ENCODE measurements around the gene CCNY.
"Not testable (repeated sequence)": the region's sequence is repeated elsewhere in the genome, so short reads cannot be mapped to it uniquely, and the experiment has no call there.

CCNY gene

GRCh38 chr10:35507519-35508109, 171.3 kb downstream of the CCNY start:
- no peak for DNase-seq (ENCODE audit: low spot score)
- no peak for FAIRE-seq

DNA sequence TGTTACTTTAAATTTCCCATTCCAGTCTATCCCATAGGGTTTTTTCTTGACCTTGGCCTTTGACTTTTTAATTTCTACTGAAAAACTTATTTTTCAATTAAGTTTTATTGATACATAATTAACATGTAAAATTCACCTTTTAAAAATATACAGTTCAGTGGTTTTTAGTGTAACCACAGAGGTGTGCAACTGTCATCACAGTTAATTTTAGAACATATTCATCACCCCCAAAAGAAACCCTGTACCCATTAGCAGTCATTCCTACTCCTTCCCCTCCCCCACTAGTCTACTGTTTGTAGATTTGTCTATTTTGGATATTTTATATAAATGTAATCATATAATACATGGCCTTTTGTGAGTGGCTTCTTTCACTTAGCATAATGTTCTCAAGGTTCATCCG, 172.3 kb downstream of the CCNY start:
- FAIRE-seq (no peak), DNase-seq (ENCODE audit: low spot score) (no peak)

DNA sequence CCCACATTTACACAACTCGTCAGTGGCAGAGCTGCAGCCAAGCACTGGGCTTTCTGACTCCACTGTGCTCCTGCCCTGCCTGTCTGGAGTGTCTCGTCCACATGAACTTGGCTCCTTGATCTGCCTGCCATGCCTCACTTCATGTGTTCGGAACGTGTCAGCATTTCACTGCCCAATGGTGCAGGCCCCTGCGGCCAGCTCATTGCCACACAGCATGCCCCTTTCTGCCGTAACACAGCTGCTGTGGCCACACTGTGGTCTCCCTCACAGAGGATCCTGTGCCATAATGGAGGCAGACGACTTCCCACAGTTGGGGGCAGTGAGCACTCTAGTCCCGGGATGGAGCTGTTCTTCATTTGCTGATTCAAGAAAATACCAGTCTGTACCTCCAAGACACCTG, 174.6 kb downstream of the CCNY start:
- DNase-seq (ENCODE audit: low spot score) (no peak), FAIRE-seq (no peak)

DNA sequence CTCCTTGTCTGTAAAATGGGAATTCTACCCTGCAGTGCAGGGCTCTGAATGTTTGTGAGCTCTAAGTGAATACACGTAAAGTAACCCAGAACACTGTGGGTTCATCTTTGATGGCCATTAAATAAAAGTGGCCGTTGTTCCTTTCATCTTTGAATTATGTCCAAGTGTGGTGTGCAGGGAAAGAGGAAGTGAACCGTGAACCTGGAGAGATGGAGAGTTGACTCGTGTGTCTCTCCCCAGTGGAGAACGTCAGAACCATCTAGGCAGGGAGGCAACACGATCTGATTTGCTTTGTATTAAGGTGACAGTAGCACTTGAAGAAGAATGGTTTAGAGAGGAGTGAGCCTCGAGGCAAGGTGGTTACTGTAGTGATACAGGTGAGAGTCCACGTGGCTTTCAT, 175.3 kb downstream of the CCNY start:
- DNase-seq (ENCODE audit: low spot score), result no peak

GRCh38 chr10:35516102-35516670, 179.9 kb downstream of the CCNY start:
- no peak for FAIRE-seq

More for the DNA sequence above, 175.3 kb downstream of the CCNY start:
- no peak for FAIRE-seq

GRCh38 chr10:35517431-35518181, 181.3 kb downstream of the CCNY start:
- no peak for DNase-seq (ENCODE audit: low spot score)
- FAIRE-seq, result no peak

More at GRCh38 chr10:35516102-35516670, 179.9 kb downstream of the CCNY start:
- DNase-seq (ENCODE audit: low spot score), result no peak

GRCh38 chr10:35518187-35518586, 181.9 kb downstream of the CCNY start:
- FAIRE-seq; DNase-seq (ENCODE audit: low spot score): not testable (repeated sequence)

- DNase-seq (ENCODE audit: low spot score) (no peak), FAIRE-seq (no peak)
These were observed 184.7 kb downstream of the CCNY start for GRCh38 chr10:35520996-35521395.

GRCh38 chr10:35523670-35524225, 187.4 kb downstream of the CCNY start:
- DNase-seq (ENCODE audit: low spot score) (no peak), FAIRE-seq (no peak)

DNA sequence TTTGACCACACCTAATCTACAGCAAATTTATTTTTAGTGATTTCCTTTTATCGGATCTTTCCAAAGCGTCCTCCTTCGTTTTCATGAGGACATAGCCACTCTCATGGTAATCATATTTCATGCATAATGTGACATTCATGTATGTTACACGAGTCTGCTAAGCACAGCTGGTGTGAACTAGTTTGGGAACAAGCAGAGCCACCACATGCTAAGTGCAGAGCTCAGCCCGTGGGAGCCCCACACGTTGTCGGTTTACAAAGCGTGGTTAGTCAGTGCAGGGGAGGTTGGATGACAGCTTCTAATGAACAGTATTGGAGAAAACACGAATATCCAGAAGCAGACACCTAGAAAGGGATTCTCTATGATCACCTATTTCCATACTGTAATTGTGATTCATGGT, 190.4 kb downstream of the CCNY start:
- FAIRE-seq, result no peak
- no peak for DNase-seq (ENCODE audit: low spot score)

- DNase-seq (ENCODE audit: low spot score), result no peak
- no peak for FAIRE-seq
These were observed 195.8 kb downstream of the CCNY start for GRCh38 chr10:35532141-35532540.

- no peak for FAIRE-seq
- no peak for DNase-seq (ENCODE audit: low spot score)
These were observed 197.3 kb downstream of the CCNY start for GRCh38 chr10:35533565-35533964.

- no peak for FAIRE-seq
These were observed 198.8 kb downstream of the CCNY start for GRCh38 chr10:35535136-35535535.

GRCh38 chr10:35536789-35537188, 200.5 kb downstream of the CCNY start:
- DNase-seq (ENCODE audit: low spot score) (no peak), FAIRE-seq (no peak)

More at GRCh38 chr10:35535136-35535535, 198.8 kb downstream of the CCNY start:
- no peak for DNase-seq (ENCODE audit: low spot score)

DNA sequence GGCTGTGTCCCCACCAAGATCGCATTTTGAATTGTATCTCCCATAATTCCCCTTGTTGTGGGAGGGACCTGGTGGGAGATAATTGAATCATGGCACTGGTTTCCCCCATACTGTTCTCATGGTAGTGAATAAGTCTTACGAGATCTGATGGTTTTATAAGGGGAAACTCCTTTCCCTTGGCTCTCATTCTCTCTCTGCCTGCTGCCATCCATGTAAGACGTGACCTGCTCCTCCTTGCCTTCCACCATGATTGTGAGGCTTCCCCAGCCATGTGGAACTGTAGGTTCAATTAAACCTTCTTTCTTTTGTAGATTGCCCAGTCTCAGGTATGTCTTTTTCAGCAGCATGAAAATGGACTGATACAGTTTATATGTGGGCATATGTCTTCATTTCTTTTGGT, 201.6 kb downstream of the CCNY start:
- not testable (repeated sequence) for DNase-seq (ENCODE audit: low spot score); FAIRE-seq

DNA sequence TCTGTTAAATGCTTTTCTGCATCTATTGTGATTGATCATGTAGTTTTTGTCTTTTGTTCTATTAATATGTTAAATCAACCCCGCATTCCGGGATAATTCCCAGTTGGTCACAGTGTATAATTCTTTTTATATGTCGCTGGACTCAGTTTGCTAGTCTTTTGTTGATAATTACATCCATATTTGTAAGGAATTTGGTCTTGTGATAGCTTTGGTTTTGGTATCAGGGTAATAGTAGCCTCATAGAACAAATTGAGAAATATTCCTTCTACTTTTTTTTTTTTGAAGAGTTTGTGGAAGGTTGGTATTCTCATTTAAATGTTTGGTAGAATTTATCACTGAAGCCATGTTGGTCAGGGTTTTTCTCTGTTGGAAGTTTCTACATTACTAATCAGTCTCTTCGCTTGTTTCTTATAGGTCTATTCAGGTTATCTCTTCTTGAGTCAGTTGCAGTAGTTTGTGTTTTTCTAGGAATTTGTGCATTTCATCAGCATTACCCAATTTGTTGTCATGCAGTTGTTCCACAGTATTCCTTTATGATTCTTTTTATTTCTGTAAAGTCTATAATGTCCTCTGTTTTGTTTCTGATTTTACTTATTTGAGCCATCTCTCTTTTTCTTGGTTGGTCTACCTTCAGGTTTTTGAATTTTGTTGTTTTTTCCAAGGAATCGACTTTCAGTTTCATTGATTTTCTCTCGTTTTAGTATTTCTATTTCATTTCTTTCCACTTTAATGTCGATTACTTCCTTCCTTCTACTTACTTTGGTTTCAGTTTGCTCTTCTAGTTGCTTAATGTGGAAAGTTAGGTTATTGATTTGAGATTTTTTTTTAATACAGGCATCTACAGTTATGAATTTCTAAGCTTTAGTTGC, 204.2 kb downstream of the CCNY start:
- FAIRE-seq, result no peak
- no peak for DNase-seq (ENCODE audit: low spot score)

DNA sequence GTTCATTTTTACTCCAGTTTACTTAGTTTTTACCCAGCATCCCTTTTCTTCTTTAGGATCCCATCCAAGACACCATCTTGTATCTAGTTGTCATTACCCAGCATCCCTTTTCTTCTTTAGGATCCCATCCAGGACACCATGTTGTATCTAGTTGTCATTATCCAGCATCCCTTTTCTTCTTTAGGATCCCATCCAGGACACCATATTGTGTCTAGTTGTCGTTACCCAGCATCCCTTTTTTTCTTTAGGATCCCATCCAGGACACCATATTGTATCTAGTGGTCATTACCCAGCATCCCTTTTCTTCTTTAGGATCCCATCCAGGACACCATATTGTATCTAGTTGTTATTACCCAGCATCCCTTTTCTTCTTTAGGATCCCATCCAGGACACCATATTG, 205.4 kb downstream of the CCNY start:
- FAIRE-seq (no peak), DNase-seq (ENCODE audit: low spot score) (no peak)

- FAIRE-seq (peak; percentile 9), DNase-seq (ENCODE audit: low spot score) (no peak)
These were observed 206.0 kb downstream of the CCNY start for GRCh38 chr10:35542303-35542702.

DNA sequence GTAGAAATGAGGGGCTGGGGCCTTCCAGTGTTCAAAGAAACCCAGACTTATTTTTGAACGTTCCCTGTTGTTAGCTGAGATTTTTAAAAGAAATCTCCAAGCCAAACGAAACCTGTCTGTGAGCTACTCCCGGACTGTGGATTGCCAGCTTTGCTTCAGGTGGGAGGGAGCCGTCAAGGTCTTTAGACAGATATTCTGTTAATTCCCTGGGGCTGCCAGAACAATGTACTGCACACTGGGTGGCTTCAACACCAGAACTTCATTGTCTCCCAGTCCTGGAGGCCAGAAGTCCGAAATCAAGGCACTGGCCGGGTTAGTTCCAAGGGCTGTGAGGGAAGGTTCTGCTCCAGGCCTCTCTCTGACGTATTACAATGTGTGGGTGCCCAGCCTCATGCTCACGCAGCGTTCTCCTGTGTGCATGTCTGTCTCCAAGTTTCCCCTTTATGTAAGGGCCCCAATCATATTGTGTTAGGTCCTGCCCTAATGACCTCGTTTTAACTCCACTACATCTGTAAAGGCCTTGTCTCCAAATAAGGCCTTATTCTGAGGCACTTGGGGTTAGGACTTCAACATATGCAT, 208.9 kb downstream of the CCNY start:
- no peak for DNase-seq (ENCODE audit: low spot score)
- FAIRE-seq, result no peak

DNA sequence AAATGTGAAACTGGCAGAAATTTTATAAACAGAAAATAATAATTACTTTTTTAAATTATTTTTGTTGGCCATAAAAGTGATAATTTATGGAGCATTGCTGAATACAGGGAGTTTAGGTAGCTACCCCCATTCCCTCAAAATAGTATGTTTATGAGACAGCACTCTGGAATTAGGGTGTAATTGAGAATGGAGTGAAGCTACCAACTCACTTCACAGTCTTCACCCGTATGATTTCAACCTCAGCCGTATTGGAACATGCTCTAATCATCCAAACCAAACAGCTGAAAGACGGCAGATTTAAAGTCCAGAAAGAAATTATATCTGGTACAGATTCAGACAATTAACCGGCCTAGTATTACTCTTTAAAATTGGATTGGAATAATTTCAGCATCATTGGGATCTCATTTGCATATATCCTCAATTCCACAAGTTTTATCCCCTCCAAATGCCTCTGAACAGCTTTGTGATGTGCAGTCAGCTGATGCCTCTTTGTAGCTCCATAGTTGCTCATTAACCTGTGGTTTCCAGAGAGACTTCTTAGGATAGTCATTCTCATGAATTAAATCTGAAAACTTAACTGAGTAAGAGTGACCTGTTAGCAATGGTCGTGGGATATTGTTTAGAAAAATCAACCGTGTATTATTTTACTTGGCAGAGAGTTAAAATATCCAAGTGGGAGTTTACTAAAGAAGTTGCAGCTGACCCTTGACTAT, 209.7 kb downstream of the CCNY start:
- no peak for DNase-seq (ENCODE audit: low spot score)
- FAIRE-seq, result no peak

Data from urothelium cell line (cell line).